ENCODE measurements around the gene PTPRR.
"Not testable (repeated sequence)": the region's sequence is repeated elsewhere in the genome, so short reads cannot be mapped to it uniquely, and the experiment has no call there.

PTPRR gene

GRCh38 chr12:70838127-70838526 is 82.4 kb downstream of the PTPRR start:
- no peak for DNase-seq

- DNase-seq: no peak
Measured at GRCh38 chr12:70837026-70837425, 83.5 kb downstream of the PTPRR start.

GRCh38 chr12:70835948-70836347 is 84.6 kb downstream of the PTPRR start:
- no peak for DNase-seq

- no peak for DNase-seq
Measured at GRCh38 chr12:70831543-70831942, 89.0 kb downstream of the PTPRR start.

GRCh38 chr12:70830221-70831061 is 90.1 kb downstream of the PTPRR start:
- no peak for DNase-seq

- DNase-seq: no peak
Measured at GRCh38 chr12:70829070-70829469, 91.5 kb downstream of the PTPRR start.

GRCh38 chr12:70828351-70828750 is 92.2 kb downstream of the PTPRR start:
- no peak for DNase-seq

GRCh38 chr12:70826156-70826555 is 94.4 kb downstream of the PTPRR start:
- no peak for DNase-seq

GRCh38 chr12:70824511-70824910 is 96.0 kb downstream of the PTPRR start:
- DNase-seq: no peak

- no peak for DNase-seq
Measured at GRCh38 chr12:70823182-70823976, 97.2 kb downstream of the PTPRR start.

- DNase-seq: no peak
Measured at GRCh38 chr12:70822412-70822811, 98.1 kb downstream of the PTPRR start.

GRCh38 chr12:70815971-70816391 is 104.6 kb downstream of the PTPRR start:
- no peak for DNase-seq

- DNase-seq: no peak
Measured at GRCh38 chr12:70815056-70815455, 105.5 kb downstream of the PTPRR start.

- DNase-seq: no peak
Measured at GRCh38 chr12:70813559-70813958, 107.0 kb downstream of the PTPRR start.

- DNase-seq: no peak
Measured at GRCh38 chr12:70812136-70812535, 108.4 kb downstream of the PTPRR start.

GRCh38 chr12:70809887-70810286 is 110.7 kb downstream of the PTPRR start:
- DNase-seq: no peak

- not testable (repeated sequence) for DNase-seq
Measured at GRCh38 chr12:70807993-70808392, 112.5 kb downstream of the PTPRR start.

- DNase-seq: no peak
Measured at GRCh38 chr12:70806827-70807226, 113.7 kb downstream of the PTPRR start.

- no peak for DNase-seq
Measured at GRCh38 chr12:70806043-70806442, 114.5 kb downstream of the PTPRR start.

- no peak for DNase-seq
Measured at GRCh38 chr12:70798016-70798783, 122.3 kb downstream of the PTPRR start.

GRCh38 chr12:70796989-70797388 is 123.5 kb downstream of the PTPRR start:
- no peak for DNase-seq

- no peak for DNase-seq
Measured at GRCh38 chr12:70795608-70796007, 124.9 kb downstream of the PTPRR start.

GRCh38 chr12:70794131-70794530 is 126.4 kb downstream of the PTPRR start:
- DNase-seq: no peak

Data from hippocampal formation (tissue), 2 donors.